GM19351 (cell line): Measurements from ENCODE around the gene CDC45.
"Not testable (repeated sequence)": the region's sequence is repeated elsewhere in the genome, so short reads cannot be mapped to it uniquely, and the experiment has no call there.

Experiments
- ATAC-seq: cut with Tn5 transposase; IDR thresholded peaks from one replicate; pipeline ENCODE4 v1.9.1; 2021; ENCODE audit warnings: mild to moderate bottlenecking, moderate library complexity; ENCODE audit not compliant: unreplicated experiment

CDC45 gene

GRCh38 chr22:19526076-19526701 is 46.5 kb downstream of the CDC45 start:
- ATAC-seq = no peak

- no peak for ATAC-seq
Observed at GRCh38 chr22:19526702-19527111, 47.0 kb downstream of the CDC45 start.

- ATAC-seq = no peak
Observed at GRCh38 chr22:19527321-19527721, 47.6 kb downstream of the CDC45 start.

GRCh38 chr22:19527861-19528417 is 48.2 kb downstream of the CDC45 start:
- no peak for ATAC-seq

- no peak for ATAC-seq
Observed at GRCh38 chr22:19529811-19530210, 50.1 kb downstream of the CDC45 start.

- no peak for ATAC-seq
Observed at GRCh38 chr22:19530751-19531150, 51.0 kb downstream of the CDC45 start.

GRCh38 chr22:19531327-19531726 is 51.6 kb downstream of the CDC45 start:
- not testable (repeated sequence) for ATAC-seq

- ATAC-seq = no peak
Observed at GRCh38 chr22:19533049-19533626, 53.4 kb downstream of the CDC45 start.

GRCh38 chr22:19533857-19534256 is 54.1 kb downstream of the CDC45 start:
- ATAC-seq = no peak

- ATAC-seq = no peak
Observed at GRCh38 chr22:19535001-19535400, 55.3 kb downstream of the CDC45 start.

GRCh38 chr22:19536564-19536963 is 56.8 kb downstream of the CDC45 start:
- no peak for ATAC-seq

GRCh38 chr22:19537941-19538488 is 58.3 kb downstream of the CDC45 start:
- ATAC-seq = no peak

- no peak for ATAC-seq
Observed at GRCh38 chr22:19540394-19540793, 60.7 kb downstream of the CDC45 start.

- no peak for ATAC-seq
Observed at GRCh38 chr22:19543970-19544708, 64.4 kb downstream of the CDC45 start.

- no peak for ATAC-seq
Observed at GRCh38 chr22:19545935-19546207, 66.2 kb downstream of the CDC45 start.

- no peak for ATAC-seq
Observed at GRCh38 chr22:19546680-19547079, 67.0 kb downstream of the CDC45 start.

- no peak for ATAC-seq
Observed at GRCh38 chr22:19547620-19548019, 67.9 kb downstream of the CDC45 start.

GRCh38 chr22:19548427-19548826 is 68.7 kb downstream of the CDC45 start:
- ATAC-seq = not testable (repeated sequence)

- ATAC-seq = no peak
Observed at GRCh38 chr22:19548964-19549363, 69.2 kb downstream of the CDC45 start.

GRCh38 chr22:19549428-19549827 is 69.7 kb downstream of the CDC45 start:
- no peak for ATAC-seq

- no peak for ATAC-seq
Observed at GRCh38 chr22:19550382-19550781, 70.7 kb downstream of the CDC45 start.

GRCh38 chr22:19553201-19553600 is 73.5 kb downstream of the CDC45 start:
- no peak for ATAC-seq
